ENCODE data around the gene PPID. TPM values are rescaled to one million over a fixed set of nuclear protein-coding genes. Genes with fewer than 3 reads are reported as not detected.
A peak's percentile ranks its signal among the peaks of the same experiment; 100 is the strongest.

The PPID gene
- total and polyA plus RNA-seq, 9 of the 15 experiments (the other 6 are each of a cell fraction or from before 2014, with no cell fraction given) = 46.5 to 160 (median 98.6) TPM

DNA sequence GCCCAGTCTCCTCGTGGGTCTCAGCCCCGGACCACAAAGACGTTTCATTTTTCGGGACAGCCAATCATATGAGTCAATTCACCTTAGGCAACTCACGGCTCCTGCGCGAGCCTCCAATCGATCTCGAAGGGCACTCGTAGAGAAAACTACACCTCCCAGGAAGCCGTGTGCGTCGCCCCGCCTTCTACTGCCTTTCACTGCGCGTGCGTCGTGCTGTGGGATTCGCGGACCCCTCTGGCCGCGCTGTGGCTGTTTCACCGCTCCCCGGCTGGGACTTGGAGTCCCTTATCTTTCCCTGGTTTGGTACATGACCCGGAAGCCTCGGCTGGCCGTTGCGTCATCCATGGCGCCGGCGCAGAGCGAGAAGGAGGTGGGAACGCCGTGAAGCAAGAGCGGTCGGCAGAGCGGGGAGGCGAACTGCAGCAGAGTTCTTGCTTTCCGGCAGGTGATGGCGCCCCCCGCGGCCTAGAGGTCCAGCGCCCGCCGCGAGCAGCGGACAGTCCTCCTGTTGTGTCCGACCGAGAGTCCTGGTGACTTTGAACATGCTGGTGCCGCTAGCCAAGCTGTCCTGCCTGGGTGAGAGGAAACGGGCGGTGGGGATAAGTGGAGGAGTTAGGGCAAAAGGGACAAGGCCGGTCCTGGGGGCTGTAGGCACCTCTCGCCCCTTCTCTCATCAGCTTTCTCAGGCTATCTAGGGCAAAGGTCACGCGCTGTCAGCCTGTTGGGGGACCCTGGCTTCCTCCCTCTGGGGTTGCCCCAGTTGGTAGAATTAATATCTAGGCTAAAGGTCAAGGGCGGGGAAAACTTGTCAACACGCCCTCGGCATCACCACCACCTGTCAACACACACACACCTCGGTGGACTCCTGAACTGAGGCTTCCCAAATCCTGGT is 51.0 kb downstream of the PPID start, which contains the start of gene ETFDH (continued):
- TF ChIP-seq HNRNPLL (IDR thresholded peaks at IDR 0.05; ENCODE audit: low read depth, low read length, poor library complexity, severe bottlenecking) (peak; percentile 77), RHOXF2B (CRISPR knock-in tag; conservative IDR thresholded peaks at IDR 0.05) (no peak)
- TF ChIP-seq, protein P1, sequence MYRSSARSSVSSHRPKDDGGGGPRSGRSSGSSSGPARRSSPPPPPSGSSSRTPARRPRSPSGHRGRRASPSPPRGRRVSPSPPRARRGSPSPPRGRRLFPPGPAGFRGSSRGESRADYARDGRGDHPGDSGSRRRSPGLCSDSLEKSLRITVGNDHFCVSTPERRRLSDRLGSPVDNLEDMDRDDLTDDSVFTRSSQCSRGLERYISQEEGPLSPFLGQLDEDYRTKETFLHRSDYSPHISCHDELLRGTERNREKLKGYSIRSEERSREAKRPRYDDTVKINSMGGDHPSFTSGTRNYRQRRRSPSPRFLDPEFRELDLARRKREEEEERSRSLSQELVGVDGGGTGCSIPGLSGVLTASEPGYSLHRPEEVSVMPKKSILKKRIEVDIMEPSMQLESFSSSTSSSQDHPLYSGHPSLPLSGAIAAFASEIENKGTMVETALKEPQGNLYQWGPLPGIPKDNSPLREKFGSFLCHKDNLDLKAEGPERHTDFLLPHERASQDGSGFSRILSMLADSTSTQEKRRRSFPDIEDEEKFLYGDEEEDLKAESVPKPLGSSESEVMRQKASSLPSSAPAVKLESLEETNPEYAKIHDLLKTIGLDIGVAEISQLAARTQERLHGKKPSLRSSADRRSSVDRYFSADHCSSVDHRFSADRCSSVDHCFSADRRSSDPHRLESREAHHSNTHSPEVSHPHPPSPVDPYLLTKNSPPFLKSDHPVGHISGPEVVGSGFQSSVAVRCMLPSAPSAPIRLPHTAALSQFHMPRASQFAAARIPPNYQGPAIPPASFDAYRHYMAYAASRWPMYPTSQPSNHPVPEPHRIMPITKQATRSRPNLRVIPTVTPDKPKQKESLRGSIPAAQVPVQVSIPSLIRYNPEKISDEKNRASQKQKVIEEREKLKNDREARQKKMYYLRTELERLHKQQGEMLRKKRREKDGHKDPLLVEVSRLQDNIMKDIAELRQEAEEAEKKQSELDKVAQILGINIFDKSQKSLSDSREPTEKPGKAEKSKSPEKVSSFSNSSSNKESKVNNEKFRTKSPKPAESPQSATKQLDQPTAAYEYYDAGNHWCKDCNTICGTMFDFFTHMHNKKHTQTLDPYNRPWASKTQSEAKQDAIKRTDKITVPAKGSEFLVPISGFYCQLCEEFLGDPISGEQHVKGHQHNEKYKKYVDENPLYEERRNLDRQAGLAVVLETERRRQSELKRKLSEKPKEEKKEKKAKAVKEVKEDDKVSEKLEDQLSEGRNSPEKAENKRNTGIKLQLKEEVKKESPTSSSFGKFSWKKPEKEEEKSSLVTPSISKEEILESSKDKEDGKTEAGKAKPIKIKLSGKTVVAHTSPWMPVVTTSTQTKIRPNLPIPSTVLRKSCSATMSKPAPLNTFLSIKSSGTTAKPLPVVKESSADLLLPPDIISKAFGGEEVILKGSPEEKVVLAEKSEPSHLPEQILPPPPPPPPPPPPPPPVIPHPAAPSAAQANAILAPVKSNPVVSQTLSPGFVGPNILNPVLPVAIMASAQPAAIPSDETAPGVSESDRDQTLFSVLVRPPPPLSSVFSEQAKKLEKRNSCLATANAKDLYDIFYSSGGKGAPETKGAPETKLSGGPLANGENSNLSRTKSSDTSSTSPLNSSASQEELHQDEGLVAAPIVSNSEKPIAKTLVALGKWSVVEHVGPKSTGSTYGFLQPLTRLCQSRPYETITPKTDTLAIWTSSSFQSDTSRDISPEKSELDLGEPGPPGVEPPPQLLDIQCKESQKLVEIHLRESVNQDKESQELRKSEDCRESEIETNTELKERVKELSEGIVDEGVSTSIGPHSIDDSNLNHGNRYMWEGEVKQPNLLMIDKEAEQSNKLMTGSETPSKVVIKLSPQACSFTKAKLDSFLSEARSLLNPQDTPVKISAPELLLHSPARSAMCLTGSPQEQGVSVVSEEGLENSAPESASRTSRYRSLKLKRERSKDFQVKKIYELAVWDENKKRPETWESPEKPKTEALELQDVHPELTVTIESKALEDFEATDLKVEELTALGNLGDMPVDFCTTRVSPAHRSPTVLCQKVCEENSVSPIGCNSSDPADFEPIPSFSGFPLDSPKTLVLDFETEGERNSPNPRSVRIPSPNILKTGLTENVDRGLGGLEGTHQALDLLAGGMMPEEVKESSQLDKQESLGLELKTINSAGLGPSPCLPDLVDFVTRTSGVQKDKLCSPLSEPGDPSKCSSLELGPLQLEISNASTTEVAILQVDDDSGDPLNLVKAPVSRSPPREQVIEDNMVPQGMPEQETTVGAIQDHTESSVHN (IDR thresholded peaks at IDR 0.05; ENCODE audit: borderline replicate concordance in 1 of 2, low read depth in 1 of 2) = peak in 1 of 2 experiments; percentile 47; a peak in 1 of 4 replicates
- TF ChIP-seq, protein P2, sequence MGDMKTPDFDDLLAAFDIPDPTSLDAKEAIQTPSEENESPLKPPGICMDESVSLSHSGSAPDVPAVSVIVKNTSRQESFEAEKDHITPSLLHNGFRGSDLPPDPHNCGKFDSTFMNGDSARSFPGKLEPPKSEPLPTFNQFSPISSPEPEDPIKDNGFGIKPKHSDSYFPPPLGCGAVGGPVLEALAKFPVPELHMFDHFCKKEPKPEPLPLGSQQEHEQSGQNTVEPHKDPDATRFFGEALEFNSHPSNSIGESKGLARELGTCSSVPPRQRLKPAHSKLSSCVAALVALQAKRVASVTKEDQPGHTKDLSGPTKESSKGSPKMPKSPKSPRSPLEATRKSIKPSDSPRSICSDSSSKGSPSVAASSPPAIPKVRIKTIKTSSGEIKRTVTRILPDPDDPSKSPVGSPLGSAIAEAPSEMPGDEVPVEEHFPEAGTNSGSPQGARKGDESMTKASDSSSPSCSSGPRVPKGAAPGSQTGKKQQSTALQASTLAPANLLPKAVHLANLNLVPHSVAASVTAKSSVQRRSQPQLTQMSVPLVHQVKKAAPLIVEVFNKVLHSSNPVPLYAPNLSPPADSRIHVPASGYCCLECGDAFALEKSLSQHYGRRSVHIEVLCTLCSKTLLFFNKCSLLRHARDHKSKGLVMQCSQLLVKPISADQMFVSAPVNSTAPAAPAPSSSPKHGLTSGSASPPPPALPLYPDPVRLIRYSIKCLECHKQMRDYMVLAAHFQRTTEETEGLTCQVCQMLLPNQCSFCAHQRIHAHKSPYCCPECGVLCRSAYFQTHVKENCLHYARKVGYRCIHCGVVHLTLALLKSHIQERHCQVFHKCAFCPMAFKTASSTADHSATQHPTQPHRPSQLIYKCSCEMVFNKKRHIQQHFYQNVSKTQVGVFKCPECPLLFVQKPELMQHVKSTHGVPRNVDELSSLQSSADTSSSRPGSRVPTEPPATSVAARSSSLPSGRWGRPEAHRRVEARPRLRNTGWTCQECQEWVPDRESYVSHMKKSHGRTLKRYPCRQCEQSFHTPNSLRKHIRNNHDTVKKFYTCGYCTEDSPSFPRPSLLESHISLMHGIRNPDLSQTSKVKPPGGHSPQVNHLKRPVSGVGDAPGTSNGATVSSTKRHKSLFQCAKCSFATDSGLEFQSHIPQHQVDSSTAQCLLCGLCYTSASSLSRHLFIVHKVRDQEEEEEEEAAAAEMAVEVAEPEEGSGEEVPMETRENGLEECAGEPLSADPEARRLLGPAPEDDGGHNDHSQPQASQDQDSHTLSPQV (IDR thresholded peaks at IDR 0.05) = no peak
- TF ChIP-seq, protein P3, sequence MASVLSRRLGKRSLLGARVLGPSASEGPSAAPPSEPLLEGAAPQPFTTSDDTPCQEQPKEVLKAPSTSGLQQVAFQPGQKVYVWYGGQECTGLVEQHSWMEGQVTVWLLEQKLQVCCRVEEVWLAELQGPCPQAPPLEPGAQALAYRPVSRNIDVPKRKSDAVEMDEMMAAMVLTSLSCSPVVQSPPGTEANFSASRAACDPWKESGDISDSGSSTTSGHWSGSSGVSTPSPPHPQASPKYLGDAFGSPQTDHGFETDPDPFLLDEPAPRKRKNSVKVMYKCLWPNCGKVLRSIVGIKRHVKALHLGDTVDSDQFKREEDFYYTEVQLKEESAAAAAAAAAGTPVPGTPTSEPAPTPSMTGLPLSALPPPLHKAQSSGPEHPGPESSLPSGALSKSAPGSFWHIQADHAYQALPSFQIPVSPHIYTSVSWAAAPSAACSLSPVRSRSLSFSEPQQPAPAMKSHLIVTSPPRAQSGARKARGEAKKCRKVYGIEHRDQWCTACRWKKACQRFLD (CRISPR knock-in tag; IDR thresholded peaks at IDR 0.05) = 0 out of 2 replicates have a peak, but pooled peaks have one; percentile 16
- TF ChIP-seq, protein P4, sequence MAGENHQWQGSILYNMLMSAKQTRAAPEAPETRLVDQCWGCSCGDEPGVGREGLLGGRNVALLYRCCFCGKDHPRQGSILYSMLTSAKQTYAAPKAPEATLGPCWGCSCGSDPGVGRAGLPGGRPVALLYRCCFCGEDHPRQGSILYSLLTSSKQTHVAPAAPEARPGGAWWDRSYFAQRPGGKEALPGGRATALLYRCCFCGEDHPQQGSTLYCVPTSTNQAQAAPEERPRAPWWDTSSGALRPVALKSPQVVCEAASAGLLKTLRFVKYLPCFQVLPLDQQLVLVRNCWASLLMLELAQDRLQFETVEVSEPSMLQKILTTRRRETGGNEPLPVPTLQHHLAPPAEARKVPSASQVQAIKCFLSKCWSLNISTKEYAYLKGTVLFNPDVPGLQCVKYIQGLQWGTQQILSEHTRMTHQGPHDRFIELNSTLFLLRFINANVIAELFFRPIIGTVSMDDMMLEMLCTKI (IDR thresholded peaks at IDR 0.05; ENCODE audit: partially characterized antibody) = no peak
- TF ChIP-seq, protein P5, sequence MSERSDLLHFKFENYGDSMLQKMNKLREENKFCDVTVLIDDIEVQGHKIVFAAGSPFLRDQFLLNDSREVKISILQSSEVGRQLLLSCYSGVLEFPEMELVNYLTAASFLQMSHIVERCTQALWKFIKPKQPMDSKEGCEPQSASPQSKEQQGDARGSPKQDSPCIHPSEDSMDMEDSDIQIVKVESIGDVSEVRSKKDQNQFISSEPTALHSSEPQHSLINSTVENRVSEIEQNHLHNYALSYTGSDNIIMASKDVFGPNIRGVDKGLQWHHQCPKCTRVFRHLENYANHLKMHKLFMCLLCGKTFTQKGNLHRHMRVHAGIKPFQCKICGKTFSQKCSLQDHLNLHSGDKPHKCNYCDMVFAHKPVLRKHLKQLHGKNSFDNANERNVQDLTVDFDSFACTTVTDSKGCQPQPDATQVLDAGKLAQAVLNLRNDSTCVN (CRISPR knock-in tag; IDR thresholded peaks at IDR 0.05) = 0 out of 2 replicates have a peak, but pooled peaks have one; percentile 25
